Neuronal stem cell (in vitro differentiated cells): ENCODE data around the gene WDR81. TPM values are rescaled to one million over a fixed set of nuclear protein-coding genes. Genes with fewer than 3 reads are reported as not detected.

Experiments used
- DNase-seq: peaks from one replicate; pipeline ENCODE4 v3.0.0-alpha.2; 2013; ENCODE audit warnings: low spot score
- H2AFZ ChIP-seq: one replicate; pipeline ENCODE4 v1.6.1; 2013; ENCODE audit warnings: mild to moderate bottlenecking, low read length, inconsistent platforms
- H2AK5ac ChIP-seq: 2 replicates; pipeline ENCODE4 v1.6.1; 2013; ENCODE audit warnings: low read depth, mild to moderate bottlenecking, inconsistent platforms, low read length, moderate library complexity, mixed read lengths
- H2BK120ac ChIP-seq: 2 replicates; pipeline ENCODE4 v1.6.1; 2013; ENCODE audit warnings: low read depth, mild to moderate bottlenecking, inconsistent platforms, low read length, moderate library complexity, mixed read lengths
- H2BK12ac ChIP-seq: one replicate; pipeline ENCODE4 v1.6.1; 2013; ENCODE audit warnings: low read length, inconsistent platforms
- H2BK15ac ChIP-seq: 2 replicates; pipeline ENCODE4 v1.6.1; 2013; ENCODE audit warnings: mild to moderate bottlenecking, low read length, inconsistent platforms, mixed read lengths
- H2BK5ac ChIP-seq: one replicate; pipeline ENCODE4 v1.6.1; 2013; ENCODE audit warnings: inconsistent platforms, mild to moderate bottlenecking, low read length, moderate library complexity
- H3K14ac ChIP-seq: one replicate; pipeline ENCODE4 v1.6.1; 2013; ENCODE audit warnings: low read length, inconsistent platforms
- H3K18ac ChIP-seq: 2 replicates; pipeline ENCODE4 v1.6.1; 2013; ENCODE audit warnings: low read length, inconsistent platforms
- H3K23ac ChIP-seq: 2 replicates; pipeline ENCODE4 v1.6.1; 2013; ENCODE audit warnings: low read depth, mild to moderate bottlenecking, mixed read lengths, low read length, inconsistent platforms; ENCODE audit not compliant: poor library complexity
- H3K27ac ChIP-seq: replicated peaks from 3 replicates; pipeline ENCODE4 v1.5.1; 2013; ENCODE audit warnings: low read length, inconsistent platforms
- H3K27me3 ChIP-seq, 3 experiments: 2 replicates each; pipeline ENCODE4 v1.6.1; 2013; ENCODE audit warnings: low read length in 3 of 3, mild to moderate bottlenecking in 2 of 3, inconsistent platforms in 1 of 3, low read depth in 1 of 3, mixed read lengths in 1 of 3, moderate library complexity in 1 of 3; ENCODE audit not compliant: control insufficient read depth in 3 of 3, insufficient read depth in 3 of 3
- H3K36me3 ChIP-seq, 2 donors: replicated peaks in 1 of 2; 2 replicates each; pipeline ENCODE4 v1.6.1; 2013; ENCODE audit warnings: low read length in 2 of 2; ENCODE audit not compliant: control insufficient read depth in 2 of 2, insufficient read depth in 2 of 2
- H3K4ac ChIP-seq: 2 replicates; pipeline ENCODE4 v1.6.1; 2013; ENCODE audit warnings: inconsistent platforms, mild to moderate bottlenecking, low read length, moderate library complexity
- H3K4me1 ChIP-seq, 2 donors: 1 replicate in 1 of 2; 2 replicates in 1 of 2; pipeline ENCODE4 v1.6.1; 2013; ENCODE audit warnings: low read length in 2 of 2, low read depth in 1 of 2; ENCODE audit not compliant: control insufficient read depth in 2 of 2, insufficient read depth in 1 of 2
- H3K4me2 ChIP-seq: one replicate; pipeline ENCODE4 v1.6.1; 2013; ENCODE audit warnings: mild to moderate bottlenecking, low read length, inconsistent platforms; ENCODE audit not compliant: insufficient read depth, poor library complexity, severe bottlenecking
- H3K4me3 ChIP-seq, 2 donors: 2 replicates each; pipeline ENCODE4 v1.5.1; 2013; ENCODE audit warnings: low read length in 2 of 2, mild to moderate bottlenecking in 2 of 2, inconsistent platforms in 1 of 2, moderate library complexity in 1 of 2
- H3K79me1 ChIP-seq: one replicate; pipeline ENCODE4 v1.6.1; 2013; ENCODE audit warnings: low read depth, mild to moderate bottlenecking, inconsistent platforms, low read length, moderate library complexity
- H3K9ac ChIP-seq: one replicate; pipeline ENCODE4 v1.6.1; 2013; ENCODE audit warnings: mild to moderate bottlenecking, low read depth, low read length, inconsistent platforms; ENCODE audit not compliant: poor library complexity
- H3K9me3 ChIP-seq, 2 donors: replicated peaks in 1 of 2; 2 replicates each; pipeline versions ENCODE3 to v1.6.1; 2013; ENCODE audit warnings: low read length in 2 of 2, mild to moderate bottlenecking in 2 of 2, inconsistent platforms in 1 of 2, low read depth in 1 of 2, mixed read lengths in 1 of 2, moderate library complexity in 1 of 2; ENCODE audit not compliant: control insufficient read depth in 2 of 2, insufficient read depth in 1 of 2
- H4K8ac ChIP-seq: one replicate; pipeline ENCODE4 v1.6.1; 2013; ENCODE audit warnings: low read depth, mild to moderate bottlenecking, inconsistent platforms, low read length, moderate library complexity
- H4K91ac ChIP-seq: one replicate; pipeline ENCODE4 v1.6.1; 2013; ENCODE audit warnings: low read length, low read depth, mild to moderate bottlenecking, inconsistent platforms; ENCODE audit not compliant: poor library complexity
- WGBS, 2 donors: extraction: QIAGEN DNeasy Blood & Tissue Kit; methylation state at CpG; one replicate each; pipeline ENCODE4 v1.1.7; 2013; ENCODE audit warnings: missing lambda C conversion rate in 2 of 2, mixed read lengths in 1 of 2; ENCODE audit not compliant: insufficient read length in 2 of 2, insufficient replicate concordance in 1 of 2; ENCODE audit errors: extremely low coverage in 2 of 2; 5-methylcytosine and 5-hydroxymethylcytosine counted together
- polyA plus RNA-seq, 2 experiments: library from polyadenylated mRNA; stranded (reverse); fragments of 200-250 nt; gene quantifications; one replicate each; pipeline ENCODE4 v1.2.3, GENCODE V29; 2013

Gene WDR81
- 2.8 TPM for polyA plus RNA-seq (2013, experiment 1 of 2)
- polyA plus RNA-seq (2013, experiment 2 of 2): 3.3 TPM

- no peak within 1 kb of the TSS for H3K4ac ChIP-seq
- peaks cover 4% of the 10 kb centered on the region in 2 donors for H3K36me3 ChIP-seq
- peak within 1 kb of the TSS; percentile 84 for H3K9ac ChIP-seq
- peak within 1 kb of the TSS; percentile 26 for H2AK5ac ChIP-seq
- peak within 1 kb of the TSS; percentile 98 for H3K4me2 ChIP-seq
- peak within 1 kb of the TSS; percentile 94 for H3K18ac ChIP-seq
- peak within 1 kb of the TSS; percentile 0 for H2BK12ac ChIP-seq
- no peak within 1 kb of the TSS for H2BK15ac ChIP-seq
- H3K4me1 ChIP-seq: peaks cover 3 to 4% of the 10 kb centered on the region in 2 donors
- H3K23ac ChIP-seq: peak within 1 kb of the TSS; percentile 1
- peak within 1 kb of the TSS; percentile 61 to 79 for H3K4me3 ChIP-seq
- peak; percentile 68 for DNase-seq
- peak within 1 kb of the TSS; percentile 42 for H2BK5ac ChIP-seq
- no peaks in the 10 kb centered on the region for H3K9me3 ChIP-seq
- no peak within 1 kb of the TSS for H4K8ac ChIP-seq
- peak within 1 kb of the TSS; percentile 99 for H2AFZ ChIP-seq
- H3K14ac ChIP-seq: no peak within 1 kb of the TSS
- H4K91ac ChIP-seq: no peak within 1 kb of the TSS
- H3K27ac ChIP-seq: no peak within 1 kb of the TSS
- WGBS, 2 donors: no CpG with 5 or more reads among the region's 57 CpGs
- H3K27me3 ChIP-seq: no peaks in the 10 kb centered on the region
- peaks cover 9% of the 10 kb centered on the region for H3K79me1 ChIP-seq
- H2BK120ac ChIP-seq: no peak within 1 kb of the TSS
These were observed at the start of gene WDR81 for GRCh38 chr17:1724351-1724868. WDR81 (plus strand) TSS chr17:1724704; CDS start chr17:1724960, 256 bp downstream.

GRCh38 chr17:1676401-1676800 lies 48.1 kb upstream of the WDR81 start:
- no peak overlapping the region for H2BK12ac ChIP-seq
- no peak overlapping the region for H2AFZ ChIP-seq
- H3K4me1 ChIP-seq: no peaks in the 10 kb centered on the region
- no peak overlapping the region for H3K4ac ChIP-seq
- no peak overlapping the region for H2AK5ac ChIP-seq
- peaks cover 5% of the 10 kb centered on the region for H3K79me1 ChIP-seq
- H3K27me3 ChIP-seq: no peaks in the 10 kb centered on the region
- WGBS, 2 donors: no CpG with 5 or more reads among the region's 13 CpGs
- no peak overlapping the region for H3K4me3 ChIP-seq
- H2BK15ac ChIP-seq: no peak overlapping the region
- H2BK5ac ChIP-seq: no peak overlapping the region
- H3K9ac ChIP-seq: no peak overlapping the region
- DNase-seq: no peak
- H4K91ac ChIP-seq: no peak overlapping the region
- no peak overlapping the region for H2BK120ac ChIP-seq
- no peak overlapping the region for H3K23ac ChIP-seq
- no peak overlapping the region for H4K8ac ChIP-seq
- H3K18ac ChIP-seq: no peak overlapping the region
- peaks cover 80 to 97% of the 10 kb centered on the region in 2 donors for H3K36me3 ChIP-seq
- peaks cover 0 to 2% of the 10 kb centered on the region in 2 donors for H3K9me3 ChIP-seq
- no peak overlapping the region for H3K27ac ChIP-seq
- no peak overlapping the region for H3K14ac ChIP-seq
- no peak overlapping the region for H3K4me2 ChIP-seq

GRCh38 chr17:1683459-1683858 lies 41.0 kb upstream of the WDR81 start:
- no peak overlapping the region for H2BK15ac ChIP-seq
- H4K91ac ChIP-seq: no peak overlapping the region
- no peak overlapping the region for H2AFZ ChIP-seq
- no peak overlapping the region for H3K27ac ChIP-seq
- no peak overlapping the region for H4K8ac ChIP-seq
- no peaks in the 10 kb centered on the region for H3K9me3 ChIP-seq
- DNase-seq: no peak
- peak overlapping the region; percentile 75 to 94 for H3K4me3 ChIP-seq
- peaks cover 3 to 7% of the 10 kb centered on the region in 2 donors for H3K4me1 ChIP-seq
- H2BK120ac ChIP-seq: no peak overlapping the region
- H3K4me2 ChIP-seq: peak overlapping the region; percentile 60
- H3K9ac ChIP-seq: no peak overlapping the region
- peaks cover 42 to 53% of the 10 kb centered on the region in 2 donors for H3K36me3 ChIP-seq
- no peaks in the 10 kb centered on the region for H3K27me3 ChIP-seq
- H3K79me1 ChIP-seq: peaks cover 8% of the 10 kb centered on the region
- H2BK12ac ChIP-seq: no peak overlapping the region
- H2BK5ac ChIP-seq: no peak overlapping the region
- no peak overlapping the region for H3K14ac ChIP-seq
- H2AK5ac ChIP-seq: no peak overlapping the region
- H3K23ac ChIP-seq: no peak overlapping the region
- H3K4ac ChIP-seq: no peak overlapping the region
- no CpG with 5 or more reads among the region's 5 CpGs for WGBS, 2 donors
- no peak overlapping the region for H3K18ac ChIP-seq

- Histone ChIP-seq H3K27ac (peak within 1 kb of the TSS; percentile 57), H2AK5ac (peak within 1 kb of the TSS; percentile 44), H3K4me2 (peak within 1 kb of the TSS; percentile 84), H3K4me3 (peak within 1 kb of the TSS; percentile 75 to 94), H3K14ac (peak within 1 kb of the TSS; percentile 83), H3K36me3 (peaks cover 32 to 42% of the 10 kb centered on the region in 2 donors), H4K8ac (no peak within 1 kb of the TSS), H4K91ac (no peak within 1 kb of the TSS), H3K4me1 (peaks cover 3 to 7% of the 10 kb centered on the region in 2 donors), H3K27me3 (no peaks in the 10 kb centered on the region), H3K79me1 (peaks cover 8% of the 10 kb centered on the region), H2BK15ac (no peak within 1 kb of the TSS), H3K23ac (peak within 1 kb of the TSS; percentile 96), H2AFZ (peak within 1 kb of the TSS; percentile 89), H3K9ac (peak within 1 kb of the TSS; percentile 92), H3K4ac (no peak within 1 kb of the TSS), H2BK5ac (peak within 1 kb of the TSS; percentile 75), H2BK120ac (peak within 1 kb of the TSS; percentile 47), H2BK12ac (no peak within 1 kb of the TSS), H3K18ac (peak within 1 kb of the TSS; percentile 96), H3K9me3 (no peaks in the 10 kb centered on the region)
- WGBS, 2 donors: no CpG with 5 or more reads among the region's 72 CpGs
- DNase-seq: peak; percentile 97
These were observed 39.9 kb upstream of the WDR81 start, which contains the start of gene PRPF8 for GRCh38 chr17:1684378-1685189. PRPF8 (minus strand) TSS chr17:1684867; CDS start chr17:1684571, 296 bp downstream.
